Brain microvascular endothelial cell (primary cell): Measurements from ENCODE around the gene CCDC188.
A peak's percentile ranks its signal among the peaks of the same experiment; 100 is the strongest.

Source experiments
- DNase-seq: peaks from one replicate; pipeline ENCODE4 v3.0.0-alpha.2; 2020
- H3K27ac ChIP-seq: fragments of 250-450 bp; sonication (Bioruptor Pico); 2 replicates; pipeline ENCODE4 v1.5.1; 2020; ENCODE audit warnings: mild to moderate bottlenecking, moderate library complexity
- H3K27me3 ChIP-seq: fragments of 250-450 bp; sonication (Bioruptor Pico); replicated peaks from 2 replicates; pipeline ENCODE4 v1.5.1; 2020; ENCODE audit warnings: mild to moderate bottlenecking
- H3K36me3 ChIP-seq: fragments of 250-450 bp; sonication (Bioruptor Pico); replicated peaks from 2 replicates; pipeline ENCODE4 v1.5.1; 2020; ENCODE audit warnings: mild to moderate bottlenecking
- H3K4me3 ChIP-seq: 2 replicates; pipeline ENCODE4 v1.5.1; 2011; ENCODE audit warnings: low read depth, mild to moderate bottlenecking, control low read depth, low read length, moderate library complexity
- in situ Hi-C: cut with HindIII; loops from 2 replicates; pipeline ENCODE4 v1.10.0; 2017; ENCODE audit warnings: low sequenced_read_pairs, low pct_ligation_motif_present
- TF ChIP-seq, protein P1 (sequence below): IDR thresholded peaks from 2 replicates; pipeline ENCODE4 v1.5.1; 2011; ENCODE audit warnings: low read depth, mild to moderate bottlenecking, moderate library complexity, low read length, control low read depth, inconsistent platforms; ENCODE audit errors: missing control alignments

The CCDC188 gene

DNA sequence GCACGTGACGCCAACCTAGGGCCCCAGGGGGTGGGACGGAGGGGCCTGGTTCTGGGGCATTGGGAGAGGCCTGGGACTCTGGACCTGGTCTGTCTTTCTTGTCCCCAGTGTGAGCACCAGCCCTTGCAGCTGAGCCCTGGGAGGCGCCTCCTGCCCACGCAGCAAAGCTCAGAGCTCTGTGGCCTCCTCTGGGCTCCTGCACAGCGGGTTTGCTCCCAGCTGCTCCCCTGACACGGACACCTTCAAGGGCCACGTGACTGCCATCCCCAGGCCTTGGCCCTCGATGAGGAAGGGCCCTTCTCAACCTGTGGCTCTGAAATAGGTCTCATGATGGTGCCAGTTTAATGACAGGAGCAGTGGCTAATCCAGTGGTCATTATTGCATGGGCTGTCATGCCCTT, 31.5 kb upstream of the CCDC188 start:
- no peak overlapping the region for H3K4me3 ChIP-seq
- H3K27me3 ChIP-seq, result no peaks in the 10 kb centered on the region
- TF ChIP-seq, protein P1, sequence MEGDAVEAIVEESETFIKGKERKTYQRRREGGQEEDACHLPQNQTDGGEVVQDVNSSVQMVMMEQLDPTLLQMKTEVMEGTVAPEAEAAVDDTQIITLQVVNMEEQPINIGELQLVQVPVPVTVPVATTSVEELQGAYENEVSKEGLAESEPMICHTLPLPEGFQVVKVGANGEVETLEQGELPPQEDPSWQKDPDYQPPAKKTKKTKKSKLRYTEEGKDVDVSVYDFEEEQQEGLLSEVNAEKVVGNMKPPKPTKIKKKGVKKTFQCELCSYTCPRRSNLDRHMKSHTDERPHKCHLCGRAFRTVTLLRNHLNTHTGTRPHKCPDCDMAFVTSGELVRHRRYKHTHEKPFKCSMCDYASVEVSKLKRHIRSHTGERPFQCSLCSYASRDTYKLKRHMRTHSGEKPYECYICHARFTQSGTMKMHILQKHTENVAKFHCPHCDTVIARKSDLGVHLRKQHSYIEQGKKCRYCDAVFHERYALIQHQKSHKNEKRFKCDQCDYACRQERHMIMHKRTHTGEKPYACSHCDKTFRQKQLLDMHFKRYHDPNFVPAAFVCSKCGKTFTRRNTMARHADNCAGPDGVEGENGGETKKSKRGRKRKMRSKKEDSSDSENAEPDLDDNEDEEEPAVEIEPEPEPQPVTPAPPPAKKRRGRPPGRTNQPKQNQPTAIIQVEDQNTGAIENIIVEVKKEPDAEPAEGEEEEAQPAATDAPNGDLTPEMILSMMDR, result no peak
- no peak overlapping the region for H3K27ac ChIP-seq
- in situ Hi-C loops, result no loop called here
- no peak for DNase-seq
- no peaks in the 10 kb centered on the region for H3K36me3 ChIP-seq

DNA sequence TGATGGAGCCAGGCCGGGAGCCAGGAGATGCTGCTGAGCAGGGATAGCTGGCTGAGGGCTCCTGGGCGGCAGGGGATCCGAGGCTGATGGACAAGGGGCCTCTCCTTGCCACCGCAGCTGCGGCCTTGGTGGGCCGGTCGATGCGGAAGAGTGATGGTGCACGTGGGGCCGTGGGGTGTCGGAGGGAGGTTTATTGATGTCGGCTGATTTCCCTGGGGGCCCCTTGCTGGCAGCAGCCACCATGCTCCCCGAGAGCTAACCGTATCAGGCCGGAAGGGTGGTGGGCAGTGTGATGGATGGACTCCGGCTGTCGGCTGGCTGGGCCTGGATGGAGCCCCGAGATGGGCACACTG, 31.0 kb upstream of the CCDC188 start:
- H3K4me3 ChIP-seq, result no peak overlapping the region
- H3K36me3 ChIP-seq, result no peaks in the 10 kb centered on the region
- in situ Hi-C loops, result no loop called here
- no peak for DNase-seq
- no peaks in the 10 kb centered on the region for H3K27me3 ChIP-seq
- H3K27ac ChIP-seq, result no peak overlapping the region
- TF ChIP-seq, protein P1, result no peak

GRCh38 chr22:20181194-20181883, 30.5 kb upstream of the CCDC188 start:
- in situ Hi-C loops, result no loop called here

GRCh38 chr22:20180640-20181039, 29.8 kb upstream of the CCDC188 start:
- TF ChIP-seq, protein P1, result no peak
- Histone ChIP-seq H3K27me3 (no peaks in the 10 kb centered on the region), H3K27ac (no peak overlapping the region), H3K36me3 (no peaks in the 10 kb centered on the region), H3K4me3 (no peak overlapping the region)
- in situ Hi-C loops, result no loop called here
- DNase-seq, result no peak

More at GRCh38 chr22:20181194-20181883, 30.5 kb upstream of the CCDC188 start:
- no peak for DNase-seq
- Histone ChIP-seq H3K27ac (no peak overlapping the region), H3K4me3 (no peak overlapping the region), H3K27me3 (no peaks in the 10 kb centered on the region), H3K36me3 (no peaks in the 10 kb centered on the region)
- TF ChIP-seq, protein P1, result no peak

DNA sequence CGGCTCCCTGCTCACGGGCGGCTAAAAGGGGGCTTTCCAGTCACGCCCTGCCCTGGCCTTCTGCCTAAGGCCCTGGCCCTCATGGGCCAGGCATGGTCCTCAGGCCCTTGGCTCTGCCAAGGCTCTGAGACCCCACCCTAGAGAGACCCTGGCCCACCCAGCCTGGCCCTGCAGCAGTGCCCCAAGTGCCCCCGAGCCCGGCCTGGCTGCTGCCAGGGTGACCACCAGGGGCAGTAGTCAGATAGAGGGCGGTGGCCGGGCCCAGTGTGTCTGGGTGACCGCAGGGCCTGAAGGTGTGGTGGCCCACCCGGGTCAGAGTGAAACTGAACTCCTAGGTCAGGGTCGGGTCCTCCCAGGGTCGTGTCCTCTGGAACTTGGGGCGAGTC, 29.4 kb upstream of the CCDC188 start:
- in situ Hi-C loops, result no loop called here
- peaks cover 3% of the 10 kb centered on the region for H3K27me3 ChIP-seq
- no peak overlapping the region for H3K27ac ChIP-seq
- H3K4me3 ChIP-seq, result no peak overlapping the region
- no peak for DNase-seq
- TF ChIP-seq, protein P1, result peak; percentile 57
- H3K36me3 ChIP-seq, result no peaks in the 10 kb centered on the region

GRCh38 chr22:20179455-20180244, 28.8 kb upstream of the CCDC188 start:
- Histone ChIP-seq H3K27me3 (peaks cover 3% of the 10 kb centered on the region), H3K4me3 (no peak overlapping the region), H3K36me3 (no peaks in the 10 kb centered on the region), H3K27ac (no peak overlapping the region)
- TF ChIP-seq, protein P1, result no peak
- in situ Hi-C loops, result no loop called here
- DNase-seq, result no peak
